Esophagus squamous epithelium (tissue), 5 donors: ENCODE data around the gene GPC6. TPM values are rescaled to one million over a fixed set of nuclear protein-coding genes. Genes with fewer than 3 reads are reported as not detected.

ENCODE experiments used
- DNase-seq: peaks from one replicate; lab custom pipeline; 2025; lab: John Stamatoyannopoulos, UW
- H3K27ac ChIP-seq, 4 donors: fragments of 200-600 bp; sonication (generic); one replicate each; pipeline ENCODE4 v1.5.1; 2016 to 2019; ENCODE audit warnings: mild to moderate bottlenecking in 1 of 4
- H3K27me3 ChIP-seq, 4 donors: fragments of 200-600 bp; sonication (generic); 1 replicate in 3 of 4; 2 replicates in 1 of 4; pipeline versions ENCODE4 v1.5.1 to v1.6.0; 2017 to 2021; ENCODE audit warnings: antibody characterized with exemption in 1 of 4
- H3K36me3 ChIP-seq, 3 donors: fragments of 200-600 bp; sonication (generic); one replicate each; pipeline ENCODE4 v1.5.1; 2016 to 2019
- H3K4me1 ChIP-seq, 3 donors: fragments of 200-600 bp; sonication (generic); one replicate each; pipeline ENCODE4 v1.5.1; 2017 to 2019
- H3K4me3 ChIP-seq, 4 donors: fragments of 200-600 bp; sonication (generic); 1 replicate in 3 of 4; 2 replicates in 1 of 4; pipeline ENCODE4 v1.5.1; 2016 to 2019; ENCODE audit warnings: mild to moderate bottlenecking in 2 of 4, moderate library complexity in 1 of 4
- H3K9me3 ChIP-seq, 3 donors: fragments of 200-600 bp; sonication (generic); one replicate each; pipeline ENCODE4 v1.5.1; 2016 to 2019
- POLR2A ChIP-seq, 4 donors: fragments of 450-650 bp; IDR thresholded peaks; one replicate each; pipeline ENCODE4 v1.6.1; 2017; ENCODE audit warnings: antibody characterized with exemption in 4 of 4, mild to moderate bottlenecking in 4 of 4, moderate library complexity in 3 of 4
- WGBS, 2 donors: methylation state at CpG; one replicate each; pipeline ENCODE4 v1.1.5; 2018; 5-methylcytosine and 5-hydroxymethylcytosine counted together
- intact Hi-C: fragments of 100-400 bp; cut with DNase I; formaldehyde crosslinking; loops from one replicate; pipeline ENCODE4 v1.15.0; 2022
- total RNA-seq, 4 donors: library from RNA; depleted of rRNA; stranded (reverse); fragments of >200 nt; gene quantifications; one replicate each; pipeline ENCODE4 v1.1.0, GENCODE V29; 2016
- TF ChIP-seq, protein P1 (sequence below), 6 experiments: fragments of 450-650 bp in 4 of 6; fragments of 200-600 bp in 2 of 6; sonication (generic) in 2 of 6; IDR thresholded peaks; one replicate each; pipeline ENCODE4 v1.5.1; 2016 to 2019; ENCODE audit warnings: antibody characterized with exemption in 6 of 6, mild to moderate bottlenecking in 4 of 6, moderate library complexity in 4 of 6
- donor health status: DM: yes; HTN: yes; CAD: no.

Gene GPC6
- total RNA-seq, 4 donors from 2014 or later: 0.57 to 8.6 (median 2.6) TPM

- Histone ChIP-seq H3K4me1 (peaks cover 0 to 10% (median 0%) of the 10 kb centered on the region in 3 donors), H3K27ac (no peak overlapping the region), H3K36me3 (no peaks in the 10 kb centered on the region), H3K9me3 (no peaks in the 10 kb centered on the region), H3K27me3 (no peaks in the 10 kb centered on the region), H3K4me3 (no peak overlapping the region)
- TF ChIP-seq, protein P1, sequence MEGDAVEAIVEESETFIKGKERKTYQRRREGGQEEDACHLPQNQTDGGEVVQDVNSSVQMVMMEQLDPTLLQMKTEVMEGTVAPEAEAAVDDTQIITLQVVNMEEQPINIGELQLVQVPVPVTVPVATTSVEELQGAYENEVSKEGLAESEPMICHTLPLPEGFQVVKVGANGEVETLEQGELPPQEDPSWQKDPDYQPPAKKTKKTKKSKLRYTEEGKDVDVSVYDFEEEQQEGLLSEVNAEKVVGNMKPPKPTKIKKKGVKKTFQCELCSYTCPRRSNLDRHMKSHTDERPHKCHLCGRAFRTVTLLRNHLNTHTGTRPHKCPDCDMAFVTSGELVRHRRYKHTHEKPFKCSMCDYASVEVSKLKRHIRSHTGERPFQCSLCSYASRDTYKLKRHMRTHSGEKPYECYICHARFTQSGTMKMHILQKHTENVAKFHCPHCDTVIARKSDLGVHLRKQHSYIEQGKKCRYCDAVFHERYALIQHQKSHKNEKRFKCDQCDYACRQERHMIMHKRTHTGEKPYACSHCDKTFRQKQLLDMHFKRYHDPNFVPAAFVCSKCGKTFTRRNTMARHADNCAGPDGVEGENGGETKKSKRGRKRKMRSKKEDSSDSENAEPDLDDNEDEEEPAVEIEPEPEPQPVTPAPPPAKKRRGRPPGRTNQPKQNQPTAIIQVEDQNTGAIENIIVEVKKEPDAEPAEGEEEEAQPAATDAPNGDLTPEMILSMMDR (IDR thresholded peaks at IDR 0.05): no peak
- no peak for TF ChIP-seq POLR2A (IDR thresholded peaks at IDR 0.05)
- intact Hi-C loops: no loop called here
- 68 to 78% methylated on average over 2 of the region's 2 CpGs for WGBS, 2 donors
- no peak for DNase-seq
Measured at GRCh38 chr13:94236132-94236531, 1009.5 kb downstream of the GPC6 start.

DNA sequence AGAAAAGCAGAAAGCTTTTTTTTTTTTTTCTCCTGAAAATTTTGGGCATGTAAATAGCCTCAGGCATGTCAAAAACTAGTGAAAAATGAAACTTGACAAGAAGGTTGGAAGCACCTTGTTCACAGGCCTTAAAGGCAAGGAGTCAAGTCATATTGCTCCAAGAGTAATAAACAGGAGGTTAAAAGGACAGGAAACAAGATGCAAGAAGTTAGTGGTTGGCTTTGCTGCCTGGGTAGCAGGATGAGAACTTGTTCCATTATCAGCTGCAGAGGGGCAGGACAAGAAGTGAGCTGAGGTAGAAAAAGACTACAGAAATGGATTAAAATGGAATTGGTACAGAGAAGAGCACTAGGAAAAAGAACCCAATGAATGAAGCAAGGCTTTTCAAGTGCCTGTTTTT lies 1010.3 kb downstream of the GPC6 start:
- no peak for TF ChIP-seq POLR2A (IDR thresholded peaks at IDR 0.05)
- TF ChIP-seq, protein P1 (IDR thresholded peaks at IDR 0.05): no peak

GRCh38 chr13:94239135-94239534 lies 1012.5 kb downstream of the GPC6 start:
- intact Hi-C loops: no loop called here
- TF ChIP-seq POLR2A (IDR thresholded peaks at IDR 0.05): no peak
- TF ChIP-seq, protein P1 (IDR thresholded peaks at IDR 0.05): no peak
- DNase-seq: no peak
- Histone ChIP-seq H3K27me3 (no peaks in the 10 kb centered on the region), H3K4me1 (no peaks in the 10 kb centered on the region), H3K36me3 (no peaks in the 10 kb centered on the region), H3K9me3 (no peaks in the 10 kb centered on the region), H3K4me3 (no peak overlapping the region), H3K27ac (no peak overlapping the region)
- 40 to 51% methylated on average over 3 of the region's 3 CpGs for WGBS, 2 donors

More for the DNA sequence above, 1010.3 kb downstream of the GPC6 start:
- Histone ChIP-seq H3K4me3 (no peak overlapping the region), H3K27ac (no peak overlapping the region), H3K27me3 (no peaks in the 10 kb centered on the region), H3K4me1 (peaks cover 0 to 10% (median 0%) of the 10 kb centered on the region in 3 donors), H3K36me3 (no peaks in the 10 kb centered on the region), H3K9me3 (no peaks in the 10 kb centered on the region)
- intact Hi-C loops: no loop called here
- DNase-seq: no peak

GRCh38 chr13:94242554-94242953 lies 1015.9 kb downstream of the GPC6 start:
- intact Hi-C loops: no loop called here
- Histone ChIP-seq H3K4me3 (no peak overlapping the region), H3K27me3 (no peaks in the 10 kb centered on the region), H3K9me3 (peaks cover 0 to 10% (median 0%) of the 10 kb centered on the region in 3 donors), H3K4me1 (no peaks in the 10 kb centered on the region), H3K27ac (no peak overlapping the region), H3K36me3 (no peaks in the 10 kb centered on the region)
- DNase-seq: no peak
- TF ChIP-seq, protein P1 (IDR thresholded peaks at IDR 0.05): no peak
- no peak for TF ChIP-seq POLR2A (IDR thresholded peaks at IDR 0.05)

- intact Hi-C loops: no loop called here
- Histone ChIP-seq H3K4me1 (no peaks in the 10 kb centered on the region), H3K27ac (no peak overlapping the region), H3K9me3 (peaks cover 0 to 10% (median 0%) of the 10 kb centered on the region in 3 donors), H3K27me3 (no peaks in the 10 kb centered on the region), H3K4me3 (no peak overlapping the region), H3K36me3 (no peaks in the 10 kb centered on the region)
- TF ChIP-seq POLR2A (IDR thresholded peaks at IDR 0.05): no peak
- TF ChIP-seq, protein P1 (IDR thresholded peaks at IDR 0.05): no peak
- no peak for DNase-seq
Measured at GRCh38 chr13:94243551-94243950, 1016.9 kb downstream of the GPC6 start.
